GM12864 (cell line): ENCODE measurements around the gene ERAP2.

Experiments
- DNase-seq: peaks from one replicate; pipeline ENCODE4 v3.0.0-alpha.2; 2011; ENCODE audit warnings: low read depth
- H3K4me3 ChIP-seq: 2 replicates; pipeline ENCODE4 v1.5.1; 2011; ENCODE audit warnings: mild to moderate bottlenecking, low read depth, low read length, control low read depth
- TF ChIP-seq, protein P1 (sequence below): IDR thresholded peaks from 2 replicates; pipeline ENCODE4 v1.5.1; 2011; ENCODE audit warnings: low read depth, mild to moderate bottlenecking, moderate library complexity, low read length, control low read depth, inconsistent platforms; ENCODE audit errors: missing control alignments

ERAP2 gene

DNA sequence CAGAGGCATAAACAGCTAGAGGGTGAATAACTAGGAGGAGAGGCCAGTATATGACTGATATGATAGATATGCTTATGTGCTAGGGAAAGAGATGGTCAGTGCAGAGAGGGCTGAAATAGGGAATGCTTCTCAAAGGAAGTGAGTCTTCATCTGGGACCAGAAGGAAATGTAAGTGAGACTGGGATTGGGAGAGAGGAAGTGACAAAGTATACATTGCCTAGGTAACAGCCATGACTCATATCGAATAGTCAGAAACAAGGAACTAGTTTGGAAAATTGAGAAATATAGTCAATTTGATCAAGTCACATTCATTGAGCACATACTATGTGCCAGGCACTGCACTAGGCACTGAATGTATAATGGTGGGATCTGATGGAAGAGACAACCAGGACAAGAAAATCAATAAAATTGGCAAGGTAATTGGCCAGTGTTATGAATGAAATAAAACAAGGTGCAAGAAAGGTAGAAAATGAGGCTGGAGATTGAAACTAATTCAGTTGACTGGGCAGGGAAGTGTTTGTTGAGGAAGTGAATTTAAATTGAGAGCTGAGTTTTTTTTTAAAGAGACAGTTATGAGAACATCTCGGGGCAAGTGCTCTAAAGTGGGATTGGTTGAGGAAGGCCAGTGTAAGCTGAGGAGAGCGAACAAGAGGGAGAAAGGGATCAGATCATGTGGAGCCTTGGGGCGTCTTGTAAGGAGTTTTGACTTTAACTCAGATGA is 4.3 kb downstream of the ERAP2 start:
- DNase-seq, result no peak
- no peak overlapping the region for H3K4me3 ChIP-seq
- TF ChIP-seq, protein P1, sequence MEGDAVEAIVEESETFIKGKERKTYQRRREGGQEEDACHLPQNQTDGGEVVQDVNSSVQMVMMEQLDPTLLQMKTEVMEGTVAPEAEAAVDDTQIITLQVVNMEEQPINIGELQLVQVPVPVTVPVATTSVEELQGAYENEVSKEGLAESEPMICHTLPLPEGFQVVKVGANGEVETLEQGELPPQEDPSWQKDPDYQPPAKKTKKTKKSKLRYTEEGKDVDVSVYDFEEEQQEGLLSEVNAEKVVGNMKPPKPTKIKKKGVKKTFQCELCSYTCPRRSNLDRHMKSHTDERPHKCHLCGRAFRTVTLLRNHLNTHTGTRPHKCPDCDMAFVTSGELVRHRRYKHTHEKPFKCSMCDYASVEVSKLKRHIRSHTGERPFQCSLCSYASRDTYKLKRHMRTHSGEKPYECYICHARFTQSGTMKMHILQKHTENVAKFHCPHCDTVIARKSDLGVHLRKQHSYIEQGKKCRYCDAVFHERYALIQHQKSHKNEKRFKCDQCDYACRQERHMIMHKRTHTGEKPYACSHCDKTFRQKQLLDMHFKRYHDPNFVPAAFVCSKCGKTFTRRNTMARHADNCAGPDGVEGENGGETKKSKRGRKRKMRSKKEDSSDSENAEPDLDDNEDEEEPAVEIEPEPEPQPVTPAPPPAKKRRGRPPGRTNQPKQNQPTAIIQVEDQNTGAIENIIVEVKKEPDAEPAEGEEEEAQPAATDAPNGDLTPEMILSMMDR, result no peak

DNA sequence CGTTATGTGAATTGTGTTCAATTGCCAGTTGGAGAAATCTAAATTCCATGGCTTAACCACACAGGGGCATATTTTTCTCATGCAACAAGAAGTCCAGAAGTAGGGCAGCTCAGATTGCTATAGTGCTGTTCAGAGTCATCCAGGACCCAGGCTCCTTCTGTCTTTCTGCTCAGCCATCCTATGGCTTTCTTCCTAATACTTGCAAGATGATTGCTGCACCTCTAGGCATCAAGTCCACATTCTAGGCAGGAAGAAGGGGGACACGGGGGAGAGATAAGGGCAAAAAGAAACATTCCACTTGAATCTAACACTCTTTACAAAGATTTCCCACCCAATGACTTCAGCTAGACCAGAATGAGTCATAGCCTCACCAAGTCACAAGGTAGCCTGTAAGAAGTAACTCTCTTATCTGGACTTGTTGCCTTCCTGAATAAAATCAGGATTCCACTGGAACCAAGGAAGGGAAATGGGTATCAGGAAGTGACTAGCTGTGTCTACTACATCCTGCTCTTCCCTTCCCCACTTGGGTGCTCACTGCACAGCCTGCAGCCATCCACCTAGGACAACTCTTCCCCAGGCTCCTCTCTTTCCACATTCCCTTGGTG is 5.3 kb downstream of the ERAP2 start:
- TF ChIP-seq, protein P1, result no peak
- H3K4me3 ChIP-seq, result no peak overlapping the region
- no peak for DNase-seq

DNA sequence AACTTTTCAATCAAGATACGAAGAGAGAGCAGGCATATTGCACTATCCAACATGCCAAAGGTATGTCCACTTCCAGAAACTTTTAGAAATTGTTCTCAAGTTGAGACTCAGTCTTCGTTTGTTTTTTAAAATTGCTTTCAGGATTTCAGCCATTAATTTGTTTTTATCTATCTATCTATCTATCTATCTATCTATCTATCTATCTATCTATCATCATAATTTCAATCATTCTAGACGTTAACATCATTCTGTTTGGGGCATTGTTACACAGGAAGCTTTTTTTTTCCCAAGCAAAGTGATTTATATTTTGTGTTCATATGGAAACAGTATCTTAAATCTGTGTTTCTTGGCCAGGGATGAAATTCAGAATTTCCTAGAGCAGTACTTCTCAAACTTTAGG is 7.6 kb downstream of the ERAP2 start:
- TF ChIP-seq, protein P1, result no peak
- no peak for DNase-seq
- H3K4me3 ChIP-seq, result no peak overlapping the region

DNA sequence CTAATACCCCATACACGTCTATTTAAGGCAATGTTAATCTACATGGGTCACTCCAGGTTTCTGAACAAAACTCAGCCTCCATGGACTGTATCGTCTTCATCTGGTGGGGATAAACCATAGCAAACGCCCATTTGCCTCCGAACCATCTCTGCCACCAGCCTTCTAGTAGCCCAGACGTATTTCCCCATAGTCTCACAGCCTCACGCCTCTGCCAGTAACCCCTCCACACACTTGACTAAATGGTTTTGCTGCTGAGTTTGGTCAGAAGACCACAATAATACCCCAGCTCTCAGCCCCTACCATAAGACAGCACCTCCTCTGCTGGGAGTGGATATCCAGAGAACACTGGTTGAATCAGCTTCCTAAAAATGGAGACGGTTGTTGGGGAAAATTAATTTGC is 8.7 kb downstream of the ERAP2 start:
- H3K4me3 ChIP-seq, result no peak overlapping the region
- no peak for DNase-seq
- TF ChIP-seq, protein P1, result no peak

DNA sequence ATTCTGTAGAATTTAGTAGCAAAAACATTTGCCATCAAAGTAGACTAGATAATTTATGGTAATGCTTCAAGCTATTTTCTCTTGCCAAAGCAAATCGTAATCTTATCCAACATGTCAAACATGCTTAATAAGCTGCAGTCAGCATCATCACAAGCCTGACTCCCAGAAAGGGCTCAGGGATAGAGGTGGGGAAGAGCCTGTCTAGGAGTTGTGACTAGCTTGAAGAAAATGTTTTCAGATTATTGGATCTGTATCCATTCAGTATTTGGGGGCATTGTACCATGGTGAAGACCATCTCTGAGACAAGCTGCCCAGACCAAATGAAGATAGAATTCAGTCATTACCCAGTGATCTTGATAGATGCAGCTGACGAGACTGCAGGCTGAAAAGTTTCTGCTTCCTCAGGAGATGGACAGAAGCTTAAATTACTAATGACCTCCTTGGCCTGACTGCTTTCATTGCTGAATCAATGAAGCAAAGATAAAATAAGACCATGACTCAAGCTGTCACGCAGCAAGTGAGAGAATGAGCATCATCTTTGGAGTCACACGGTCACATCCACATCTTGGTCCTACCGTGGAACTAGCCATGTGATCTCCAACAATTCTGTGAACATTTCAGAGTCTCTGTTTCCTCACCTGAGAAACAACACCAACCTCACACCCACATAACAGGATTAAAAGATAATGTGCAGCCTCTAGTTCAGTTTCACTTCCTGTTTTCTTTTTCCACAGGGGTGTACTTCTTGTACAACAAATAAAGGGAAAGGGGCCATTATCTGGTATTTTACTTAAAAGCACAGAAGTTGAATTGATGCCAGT is 9.4 kb downstream of the ERAP2 start:
- TF ChIP-seq, protein P1, result no peak
- peak; percentile 64 for DNase-seq
- no peak overlapping the region for H3K4me3 ChIP-seq

GRCh38 chr5:96893342-96893741 is 17.0 kb downstream of the ERAP2 start:
- DNase-seq, result no peak

More at GRCh38 chr5:96893342-96893741, 17.0 kb downstream of the ERAP2 start:
- TF ChIP-seq, protein P1, result no peak
- H3K4me3 ChIP-seq, result no peak overlapping the region
